Bone marrow (tissue), 2 donors: ENCODE data around the gene TLR10.
A peak's percentile ranks its signal among the peaks of the same experiment; 100 is the strongest.
"Not testable (repeated sequence)": the region's sequence is repeated elsewhere in the genome, so short reads cannot be mapped to it uniquely, and the experiment has no call there.

Experiments used
- DNase-seq, 2 donors: peaks; one replicate each; lab custom pipeline; 2025; lab: John Stamatoyannopoulos, UW

The TLR10 gene, protein sequence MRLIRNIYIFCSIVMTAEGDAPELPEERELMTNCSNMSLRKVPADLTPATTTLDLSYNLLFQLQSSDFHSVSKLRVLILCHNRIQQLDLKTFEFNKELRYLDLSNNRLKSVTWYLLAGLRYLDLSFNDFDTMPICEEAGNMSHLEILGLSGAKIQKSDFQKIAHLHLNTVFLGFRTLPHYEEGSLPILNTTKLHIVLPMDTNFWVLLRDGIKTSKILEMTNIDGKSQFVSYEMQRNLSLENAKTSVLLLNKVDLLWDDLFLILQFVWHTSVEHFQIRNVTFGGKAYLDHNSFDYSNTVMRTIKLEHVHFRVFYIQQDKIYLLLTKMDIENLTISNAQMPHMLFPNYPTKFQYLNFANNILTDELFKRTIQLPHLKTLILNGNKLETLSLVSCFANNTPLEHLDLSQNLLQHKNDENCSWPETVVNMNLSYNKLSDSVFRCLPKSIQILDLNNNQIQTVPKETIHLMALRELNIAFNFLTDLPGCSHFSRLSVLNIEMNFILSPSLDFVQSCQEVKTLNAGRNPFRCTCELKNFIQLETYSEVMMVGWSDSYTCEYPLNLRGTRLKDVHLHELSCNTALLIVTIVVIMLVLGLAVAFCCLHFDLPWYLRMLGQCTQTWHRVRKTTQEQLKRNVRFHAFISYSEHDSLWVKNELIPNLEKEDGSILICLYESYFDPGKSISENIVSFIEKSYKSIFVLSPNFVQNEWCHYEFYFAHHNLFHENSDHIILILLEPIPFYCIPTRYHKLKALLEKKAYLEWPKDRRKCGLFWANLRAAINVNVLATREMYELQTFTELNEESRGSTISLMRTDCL

DNA sequence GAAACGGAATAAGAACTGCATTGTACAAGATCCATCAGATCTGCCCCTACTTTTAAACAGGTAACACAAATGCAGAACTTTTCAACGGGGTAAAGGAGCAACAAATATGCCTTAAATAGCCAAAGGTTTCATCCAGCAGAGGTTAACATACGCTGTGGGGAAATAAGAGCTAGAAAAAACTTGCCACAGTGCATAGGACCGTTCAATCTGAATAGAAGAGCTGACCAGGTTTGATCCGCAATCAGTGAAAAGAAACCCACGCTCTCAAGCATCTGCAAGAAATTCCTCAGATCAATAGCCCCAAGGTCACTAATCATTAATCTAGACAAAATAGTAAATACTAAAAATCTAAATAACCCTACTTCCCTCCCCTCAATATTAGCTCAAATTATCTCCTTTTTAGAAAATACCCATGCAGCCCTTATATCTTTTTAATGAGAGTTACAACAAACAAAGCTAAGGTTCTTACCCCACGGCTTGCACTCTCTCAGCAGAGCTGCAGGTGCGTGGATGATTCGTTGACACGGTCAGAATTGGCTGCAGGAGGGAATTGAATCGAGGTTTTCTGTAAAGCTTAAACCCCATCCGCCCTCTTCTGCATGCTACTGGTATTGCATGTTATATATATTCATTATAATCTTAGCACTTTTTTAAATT lies at the start of gene TLR10:
TSS of gene TLR10 (minus strand) at position 539 of the 657 bp plus-strand sequence. CDS start 7,400 bp downstream, outside the sequence.
- peak in 1 of 2 donors; percentile 57 for DNase-seq

- no peak for DNase-seq
Observed at GRCh38 chr4:38832206-38832605, 49.4 kb upstream of the TLR10 start.

- no peak for DNase-seq
Observed at GRCh38 chr4:38831653-38832052, 48.9 kb upstream of the TLR10 start.

- DNase-seq, result no peak
Observed at GRCh38 chr4:38829237-38829636, 46.4 kb upstream of the TLR10 start.

DNA sequence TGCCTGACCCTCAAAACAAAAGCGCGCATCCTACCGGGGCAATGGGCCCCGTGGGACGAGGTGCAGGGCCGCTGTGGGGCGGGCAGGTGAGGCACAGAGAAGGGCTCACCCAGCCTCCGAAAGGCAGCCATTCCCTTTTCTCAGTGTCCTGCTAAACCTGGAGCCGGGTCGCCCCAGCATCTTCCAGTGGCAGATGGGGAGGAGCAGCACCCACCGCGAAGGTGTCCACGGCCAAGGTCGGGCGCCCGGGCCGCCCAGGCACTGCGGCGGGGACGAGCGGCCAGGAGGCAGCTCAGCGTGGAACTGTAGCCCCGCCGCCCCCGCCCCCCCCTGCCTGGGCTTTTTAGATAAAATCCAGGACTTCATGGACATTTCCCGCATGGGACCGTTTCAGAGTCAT lies 41.0 kb upstream of the TLR10 start:
- no peak for DNase-seq

- DNase-seq, result no peak
Observed at GRCh38 chr4:38822748-38823303, 40.0 kb upstream of the TLR10 start.

GRCh38 chr4:38821739-38822138 lies 38.9 kb upstream of the TLR10 start:
- no peak for DNase-seq

- no peak for DNase-seq
Observed at GRCh38 chr4:38820329-38821061, 37.7 kb upstream of the TLR10 start.

- no peak for DNase-seq
Observed at GRCh38 chr4:38819569-38819968, 36.8 kb upstream of the TLR10 start.

GRCh38 chr4:38818441-38818976 lies 35.7 kb upstream of the TLR10 start:
- DNase-seq, result no peak

GRCh38 chr4:38815885-38816782 lies 33.3 kb upstream of the TLR10 start:
- DNase-seq, result peak in 1 of 2 donors; percentile 95

DNA sequence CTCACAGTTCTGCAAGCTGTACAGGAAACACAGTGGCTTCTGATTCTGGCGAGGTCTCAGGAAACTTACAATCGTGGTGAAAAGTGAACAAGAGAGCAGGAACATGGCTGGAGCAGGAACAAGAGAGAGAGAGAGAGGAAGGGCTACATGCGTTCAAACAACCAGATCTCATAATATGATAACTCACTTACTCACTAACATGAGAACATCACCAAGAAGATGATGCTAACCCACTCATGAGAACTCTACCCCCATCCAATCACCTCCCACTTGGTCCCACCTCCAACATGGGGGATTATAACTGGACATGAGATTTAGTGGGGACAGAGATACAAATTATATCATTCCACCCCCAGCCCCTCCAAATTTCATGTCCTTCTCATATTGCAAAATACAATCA lies 31.6 kb upstream of the TLR10 start:
- DNase-seq, result no peak

GRCh38 chr4:38811297-38811696 lies 28.5 kb upstream of the TLR10 start:
- no peak for DNase-seq

DNA sequence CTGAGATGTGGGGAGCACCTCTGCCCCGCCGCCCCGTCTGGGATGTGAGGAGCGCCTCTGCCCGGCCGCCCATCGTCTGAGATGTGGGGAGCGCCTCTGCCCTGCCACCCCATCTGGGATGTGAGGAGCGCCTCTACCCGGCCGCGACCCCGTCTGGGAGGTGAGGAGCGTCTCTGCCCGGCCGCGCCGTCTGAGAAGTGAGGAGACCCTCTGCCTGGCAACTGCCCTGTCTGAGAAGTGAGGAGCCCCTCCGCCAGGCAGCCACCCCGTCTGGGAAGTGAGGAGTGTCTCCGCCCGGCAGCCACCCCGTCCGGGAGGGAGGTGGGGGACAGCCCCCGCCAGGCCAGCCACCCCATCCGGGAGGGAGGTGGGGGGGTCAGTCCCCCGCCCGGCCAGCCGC lies 24.7 kb upstream of the TLR10 start:
- not testable (repeated sequence) for DNase-seq

- not testable (repeated sequence) for DNase-seq
Observed at GRCh38 chr4:38806251-38806650, 23.5 kb upstream of the TLR10 start.

DNA sequence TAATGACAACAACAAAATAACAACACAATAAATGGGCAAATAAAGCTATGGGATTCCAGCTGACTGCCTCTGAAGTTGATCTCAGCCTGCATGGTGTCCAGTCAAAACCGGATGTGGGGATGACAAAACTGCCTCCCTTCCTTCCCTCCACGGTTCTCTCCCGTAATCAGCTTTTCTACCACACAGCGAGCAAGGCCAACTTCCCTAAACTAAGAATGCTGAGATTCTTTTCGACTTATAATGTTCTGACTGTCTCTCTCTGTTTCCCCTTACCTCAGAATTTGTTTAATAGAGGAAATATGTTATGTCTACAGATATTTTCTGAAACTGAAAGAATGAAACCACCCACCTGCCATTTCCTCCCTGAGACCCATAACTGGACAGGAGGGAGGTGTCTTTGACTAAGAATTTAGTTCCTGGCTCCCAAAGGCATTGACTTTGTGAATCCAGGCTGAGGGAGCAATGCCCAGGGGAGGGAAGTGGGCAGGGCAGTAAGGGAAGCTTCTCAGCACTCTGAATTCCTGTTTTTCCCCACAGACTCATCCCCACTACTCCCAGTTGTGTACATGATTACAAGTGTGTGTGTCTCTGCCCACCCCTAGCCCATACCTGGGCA lies 22.8 kb upstream of the TLR10 start:
- peak in 1 of 2 donors; percentile 86 for DNase-seq

- peak in 1 of 2 donors; percentile 74 for DNase-seq
Observed at GRCh38 chr4:38804654-38805295, 22.0 kb upstream of the TLR10 start, which contains the start of gene TLR1. Gene TLR1, minus strand, starts transcription at chr4:38804791. Its CDS starts 5,960 bp downstream, at chr4:38798831.

GRCh38 chr4:38803833-38804653 lies 21.3 kb upstream of the TLR10 start:
- DNase-seq, result peak in 1 of 2 donors; percentile 46
